Gastrocnemius medialis (tissue), 4 donors: ENCODE data around the gene TTYH2. TPM values are rescaled to one million over a fixed set of nuclear protein-coding genes. Genes with fewer than 3 reads are reported as not detected.

Experiments
- ATAC-seq, 2 donors: fragments of 150-250 bp; one replicate each; pipeline ENCODE4 v1.9.1; 2016
- DNase-seq, 2 donors: peaks; one replicate each; pipeline ENCODE4 v3.0.0-alpha.2; 2019
- H3K27ac ChIP-seq, 4 donors: fragments of 200-600 bp; sonication (generic); 1 replicate in 1 of 4; 2 replicates in 3 of 4; pipeline ENCODE4 v1.5.1; 2016 to 2018; ENCODE audit warnings: mild to moderate bottlenecking in 2 of 4, moderate library complexity in 1 of 4
- H3K27me3 ChIP-seq, 3 donors: fragments of 200-600 bp; sonication (generic) in 2 of 3; 1 replicate in 1 of 3; 2 replicates in 2 of 3; pipeline versions ENCODE4 v1.5.1 to v1.6.0; 2016 to 2019; ENCODE audit warnings: mild to moderate bottlenecking in 1 of 3, moderate library complexity in 1 of 3
- H3K36me3 ChIP-seq, 2 donors: fragments of 200-600 bp; sonication (generic) in 1 of 2; one replicate each; pipeline ENCODE4 v1.5.1; 2017 to 2018
- H3K4me1 ChIP-seq, 2 donors: fragments of 200-600 bp; sonication (generic) in 1 of 2; one replicate each; pipeline ENCODE4 v1.5.1; 2016 to 2017; ENCODE audit warnings: mild to moderate bottlenecking in 2 of 2
- H3K4me3 ChIP-seq, 4 donors: fragments of 200-600 bp; sonication (generic) in 3 of 4; 1 replicate in 1 of 4; 2 replicates in 3 of 4; pipeline ENCODE4 v1.5.1; 2016 to 2019; ENCODE audit warnings: mild to moderate bottlenecking in 2 of 4
- H3K9me3 ChIP-seq, 3 donors: fragments of 200-600 bp; sonication (generic) in 2 of 3; 1 replicate in 1 of 3; 2 replicates in 2 of 3; pipeline ENCODE4 v1.5.1; 2016 to 2019
- CTCF ChIP-seq, 5 experiments: fragments of 450-650 bp in 3 of 5; fragments of 200-600 bp in 2 of 5; sonication (generic) in 2 of 5; IDR thresholded peaks in 4 of 5; conservative IDR thresholded peaks in 1 of 5; 1 replicate in 4 of 5; 2 replicates in 1 of 5; pipeline ENCODE4 v1.5.1; 2016 to 2019; ENCODE audit warnings: antibody characterized with exemption in 5 of 5, mild to moderate bottlenecking in 3 of 5, moderate library complexity in 3 of 5
- POLR2A ChIP-seq, 2 donors: fragments of 450-650 bp; IDR thresholded peaks; one replicate each; pipeline ENCODE4 v1.6.1; 2017; ENCODE audit warnings: antibody characterized with exemption in 2 of 2, mild to moderate bottlenecking in 2 of 2, moderate library complexity in 2 of 2
- in situ Hi-C, 4 donors: fragments of 200-750 bp; cut with MboI; loops; one replicate each; pipeline versions ENCODE4 v1.15.0 to v1.8.0; 2017; ENCODE audit warnings: low sequenced_read_pairs in 4 of 4
- intact Hi-C: fragments of 100-400 bp; cut with DNase I; formaldehyde crosslinking; loops from one replicate; pipeline ENCODE4 v1.15.1; 2023; ENCODE audit warnings: low total_unique reads
- total RNA-seq, 4 donors: library from RNA; depleted of rRNA; stranded (reverse); fragments of >200 nt; gene quantifications; one replicate each; pipeline versions ENCODE4 v1.1.0 to v1.2.3, GENCODE V29; 2016

The TTYH2 gene
- total RNA-seq, 4 donors from 2014 or later, result 4.7 to 19.2 (median 11.4) TPM

- no peaks in the 10 kb centered on the region for H3K9me3 ChIP-seq
- H3K36me3 ChIP-seq, result peaks cover 0 to 36% of the 10 kb centered on the region in 2 donors
- intact Hi-C loops (loop anchor here (2.0 to 10.0 kb wide), 6 partner anchors 85 to 661 kb away; partner anchors contain the start of genes BTBD17, FDXR, GPR142 and NAT9), in situ Hi-C loops (loop anchor here in 3 of 4 donors (5.0 to 25.0 kb wide), 4 partner anchors 86 to 276 kb away; partner anchors contain the start of genes BTBD17 (in 1 of the 3) and GPR142 (in 1 of the 3))
- DNase-seq (peak in 1 of 2 donors; percentile 13), ATAC-seq (no peak)
- peaks cover 68 to 74% of the 10 kb centered on the region in 2 donors for H3K4me1 ChIP-seq
- no peaks in the 10 kb centered on the region for H3K27me3 ChIP-seq
- peak overlapping the region in 2 of 4 donors; percentile 72 to 89 for H3K4me3 ChIP-seq
- H3K27ac ChIP-seq, result peak overlapping the region; percentile 22 to 96 (median 90)
- TF ChIP-seq CTCF (IDR thresholded peaks at IDR 0.05 in 4 of 5, conservative IDR thresholded peaks at IDR 0.05 in 1 of 5), result no peak
- no peak for TF ChIP-seq POLR2A (IDR thresholded peaks at IDR 0.05)
Observed at GRCh38 chr17:74211141-74211911, 2.0 kb upstream of the TTYH2 start.

- H3K36me3 ChIP-seq, result peaks cover 0 to 34% of the 10 kb centered on the region in 2 donors
- H3K27ac ChIP-seq, result peak overlapping the region; percentile 88 to 96 (median 94)
- H3K4me3 ChIP-seq, result peak overlapping the region; percentile 63 to 89 (median 69)
- no peak for TF ChIP-seq CTCF (IDR thresholded peaks at IDR 0.05 in 4 of 5, conservative IDR thresholded peaks at IDR 0.05 in 1 of 5)
- TF ChIP-seq POLR2A (IDR thresholded peaks at IDR 0.05), result no peak
- intact Hi-C loops, result loop anchor here (2.0 to 10.0 kb wide), 6 partner anchors 85 to 660 kb away; partner anchors contain the start of genes BTBD17, FDXR, GPR142 and NAT9
- peaks cover 72 to 77% of the 10 kb centered on the region in 2 donors for H3K4me1 ChIP-seq
- ATAC-seq (no peak), DNase-seq (no peak)
- in situ Hi-C loops, result loop anchor here in 3 of 4 donors (5.0 to 25.0 kb wide), 4 partner anchors 85 to 275 kb away; partner anchors contain the start of genes BTBD17 (in 1 of the 3) and GPR142 (in 1 of the 3)
- H3K9me3 ChIP-seq, result no peaks in the 10 kb centered on the region
- no peaks in the 10 kb centered on the region for H3K27me3 ChIP-seq
Observed at GRCh38 chr17:74211912-74212208, 1.5 kb upstream of the TTYH2 start.

DNA sequence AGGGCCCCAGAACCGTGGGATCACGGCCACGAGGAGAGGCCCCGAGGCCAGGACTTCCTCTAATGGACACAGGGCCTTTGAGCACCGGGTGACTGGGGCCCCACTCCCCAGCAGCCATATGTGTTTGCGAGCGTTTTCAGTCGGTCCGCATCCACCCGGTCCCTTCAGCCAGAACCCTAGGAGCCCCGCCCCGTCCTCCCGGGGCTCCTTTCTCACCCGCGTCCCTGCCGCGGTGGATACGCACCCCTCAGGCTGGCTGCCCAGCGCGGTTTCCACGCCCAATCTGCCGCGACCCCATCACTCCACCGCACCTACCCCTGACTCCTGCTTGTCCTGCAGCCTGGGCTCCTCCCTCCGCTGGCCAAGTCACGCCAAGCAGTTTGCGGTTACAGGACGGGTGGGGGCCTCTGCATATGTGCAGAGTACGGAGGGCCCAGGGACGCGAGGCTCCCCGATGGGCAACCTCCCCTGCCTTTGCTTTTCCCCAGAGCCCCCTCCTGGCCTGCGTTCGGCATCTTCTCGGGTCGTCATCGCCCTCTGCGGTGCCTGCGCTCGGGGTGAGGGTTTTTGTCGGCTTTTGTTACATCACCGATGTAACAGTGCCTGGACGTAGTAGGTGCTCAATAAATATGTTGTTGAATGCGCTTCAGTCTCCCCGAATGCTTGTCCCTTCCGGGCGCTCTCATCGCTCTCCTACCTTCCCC is 1.0 kb upstream of the TTYH2 start:
- Histone ChIP-seq H3K4me1 (peaks cover 74 to 75% of the 10 kb centered on the region in 2 donors), H3K4me3 (peak overlapping the region; percentile 63 to 89 (median 69)), H3K27ac (peak overlapping the region; percentile 88 to 96 (median 94)), H3K27me3 (no peaks in the 10 kb centered on the region), H3K9me3 (no peaks in the 10 kb centered on the region), H3K36me3 (peaks cover 0 to 29% of the 10 kb centered on the region in 2 donors)
- intact Hi-C loops (loop anchor here (5.0 to 10.0 kb wide), 5 partner anchors 152 to 660 kb away; partner anchors contain the start of genes BTBD17, FDXR, GPR142 and NAT9), in situ Hi-C loops (loop anchor here in 3 of 4 donors (5.0 to 25.0 kb wide), 4 partner anchors 85 to 275 kb away; partner anchors contain the start of genes BTBD17 (in 1 of the 3) and GPR142 (in 1 of the 3))
- DNase-seq (peak in 1 of 2 donors; percentile 36), ATAC-seq (no peak)
- TF ChIP-seq CTCF (IDR thresholded peaks at IDR 0.05 in 4 of 5, conservative IDR thresholded peaks at IDR 0.05 in 1 of 5) (no peak), POLR2A (IDR thresholded peaks at IDR 0.05) (no peak)

DNA sequence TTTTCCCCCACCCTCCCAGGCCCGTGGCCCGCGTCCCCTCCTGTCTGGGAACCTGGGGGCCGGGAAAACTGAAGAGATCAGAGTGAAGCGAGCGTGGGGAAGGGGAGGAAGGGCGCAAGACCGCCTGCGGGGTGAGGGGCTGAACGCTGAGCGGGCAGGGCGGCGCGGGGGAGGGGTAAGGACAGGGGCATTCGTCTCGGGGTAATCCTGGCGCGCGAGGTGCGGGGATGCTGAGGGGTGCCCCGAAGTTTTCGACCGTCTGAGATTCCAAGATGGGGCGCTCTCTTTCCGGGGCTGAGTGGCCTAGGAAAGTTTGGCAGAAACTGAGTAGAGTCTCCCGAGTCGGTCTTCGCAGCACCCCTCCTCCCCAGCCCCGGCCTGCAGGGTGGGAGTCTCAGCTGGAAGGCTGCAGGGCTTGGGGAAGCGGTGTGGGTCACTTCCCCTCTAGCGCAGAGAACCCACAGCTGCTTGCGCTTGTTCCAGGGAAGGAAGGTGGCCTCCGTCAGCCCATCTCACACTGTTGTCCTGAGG is 555 bp downstream of the TTYH2 start:
- DNase-seq (peak in 1 of 2 donors; percentile 30), ATAC-seq (peak; percentile 7 to 9)
- H3K4me1 ChIP-seq, result peaks cover 63 to 65% of the 10 kb centered on the region in 2 donors
- peaks cover 0 to 13% of the 10 kb centered on the region in 2 donors for H3K36me3 ChIP-seq
- peak in 1 of 5 experiments; percentile 1 for TF ChIP-seq CTCF (IDR thresholded peaks at IDR 0.05 in 4 of 5, conservative IDR thresholded peaks at IDR 0.05 in 1 of 5)
- TF ChIP-seq POLR2A (IDR thresholded peaks at IDR 0.05), result no peak
- no peaks in the 10 kb centered on the region for H3K9me3 ChIP-seq
- intact Hi-C loops, result loop anchor here (1.0 to 10.0 kb wide), 6 partner anchors 11 to 658 kb away; partner anchors contain the start of genes BTBD17, FDXR, GPR142 and NAT9
- H3K27ac ChIP-seq, result peak overlapping the region; percentile 88 to 96 (median 94)
- in situ Hi-C loops, result loop anchor here in 3 of 4 donors (5.0 to 25.0 kb wide), 4 partner anchors 83 to 273 kb away; partner anchors contain the start of genes BTBD17 (in 1 of the 3) and GPR142 (in 1 of the 3)
- peak overlapping the region; percentile 63 to 89 (median 69) for H3K4me3 ChIP-seq
- H3K27me3 ChIP-seq, result no peaks in the 10 kb centered on the region
